OCI-LY7 (cell line): ENCODE measurements around the gene TRIO.

Experiments used
- EZH2phosphoT487 ChIP-seq: fragments of 200-600 bp; sonication (generic); IDR thresholded peaks from 2 replicates; pipeline ENCODE4 v1.6.1; 2018; ENCODE audit warnings: low read depth, borderline replicate concordance, mild to moderate bottlenecking, mixed run types, antibody characterized with exemption, low read length, moderate library complexity, mixed read lengths
- TF ChIP-seq, protein P1 (sequence below): fragments of 200-600 bp; sonication (generic); conservative IDR thresholded peaks from 2 replicates; pipeline ENCODE4 v1.5.1; 2014; ENCODE audit warnings: mild to moderate bottlenecking, antibody characterized with exemption, low read length, moderate library complexity, mixed read lengths

DNA sequence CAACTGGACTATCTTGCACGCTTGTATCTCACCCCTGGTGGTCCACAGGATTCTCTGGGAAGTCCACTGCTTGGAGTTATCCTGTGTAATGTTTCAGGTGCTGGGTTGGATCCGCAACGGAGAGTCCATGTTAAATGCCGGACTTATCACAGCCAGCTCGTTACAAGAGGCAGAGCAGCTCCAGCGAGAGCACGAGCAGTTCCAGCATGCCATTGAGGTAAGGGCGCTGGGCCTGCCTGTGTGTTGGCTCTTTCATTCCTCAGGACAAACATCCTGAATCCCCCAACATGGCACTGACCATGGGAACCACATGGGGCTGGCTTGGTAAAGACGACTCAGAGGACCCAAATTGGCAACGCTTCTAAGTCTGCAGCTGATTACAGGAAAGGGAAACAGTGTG lies 223.6 kb downstream of the TRIO start:
- no peak for TF ChIP-seq EZH2phosphoT487
- TF ChIP-seq, protein P1, sequence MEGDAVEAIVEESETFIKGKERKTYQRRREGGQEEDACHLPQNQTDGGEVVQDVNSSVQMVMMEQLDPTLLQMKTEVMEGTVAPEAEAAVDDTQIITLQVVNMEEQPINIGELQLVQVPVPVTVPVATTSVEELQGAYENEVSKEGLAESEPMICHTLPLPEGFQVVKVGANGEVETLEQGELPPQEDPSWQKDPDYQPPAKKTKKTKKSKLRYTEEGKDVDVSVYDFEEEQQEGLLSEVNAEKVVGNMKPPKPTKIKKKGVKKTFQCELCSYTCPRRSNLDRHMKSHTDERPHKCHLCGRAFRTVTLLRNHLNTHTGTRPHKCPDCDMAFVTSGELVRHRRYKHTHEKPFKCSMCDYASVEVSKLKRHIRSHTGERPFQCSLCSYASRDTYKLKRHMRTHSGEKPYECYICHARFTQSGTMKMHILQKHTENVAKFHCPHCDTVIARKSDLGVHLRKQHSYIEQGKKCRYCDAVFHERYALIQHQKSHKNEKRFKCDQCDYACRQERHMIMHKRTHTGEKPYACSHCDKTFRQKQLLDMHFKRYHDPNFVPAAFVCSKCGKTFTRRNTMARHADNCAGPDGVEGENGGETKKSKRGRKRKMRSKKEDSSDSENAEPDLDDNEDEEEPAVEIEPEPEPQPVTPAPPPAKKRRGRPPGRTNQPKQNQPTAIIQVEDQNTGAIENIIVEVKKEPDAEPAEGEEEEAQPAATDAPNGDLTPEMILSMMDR = no peak
